Urinary bladder (tissue), 4 donors: ENCODE results near the gene FOXA2. TPM values are rescaled to one million over a fixed set of nuclear protein-coding genes. Genes with fewer than 3 reads are reported as not detected.

Experiments used
- DNase-seq: peaks from one replicate; pipeline ENCODE4 v3.0.0-alpha.2; 2015; ENCODE audit errors: extremely low spot score
- H3K27ac ChIP-seq: one replicate; pipeline ENCODE4 v1.5.1; 2013; ENCODE audit warnings: low read depth, mild to moderate bottlenecking, moderate library complexity
- H3K36me3 ChIP-seq: one replicate; pipeline ENCODE4 v1.6.1; 2013; ENCODE audit warnings: mild to moderate bottlenecking, moderate library complexity; ENCODE audit not compliant: insufficient read depth
- H3K4me1 ChIP-seq: one replicate; pipeline ENCODE4 v1.6.1; 2013; ENCODE audit warnings: mild to moderate bottlenecking, moderate library complexity; ENCODE audit not compliant: insufficient read depth
- H3K4me3 ChIP-seq: one replicate; pipeline ENCODE4 v1.5.1; 2013; ENCODE audit warnings: low read depth, low read length
- WGBS: extraction: QIAGEN DNeasy Blood & Tissue Kit; methylation state at CpG from one replicate; pipeline ENCODE4 v1.1.7; 2013; 5-methylcytosine and 5-hydroxymethylcytosine counted together
- polyA plus RNA-seq: library from polyadenylated mRNA; stranded (reverse); fragments of 200-250 nt; gene quantifications from one replicate; pipeline ENCODE4 v1.2.3, GENCODE V29; 2013
- small RNA-seq: library from RNA; depleted of rRNA; stranded (forward); fragments of <200 nt; gene quantifications from one replicate; pipeline ENCODE3, GENCODE V24; 2014
- total RNA-seq: library from RNA; depleted of rRNA; stranded (reverse); fragments of >200 nt; gene quantifications from one replicate; pipeline ENCODE4 v1.2.3, GENCODE V29; 2014
- donor health status: healthy with polysubstance abuse.
- donor health status: healthy.

The FOXA2 gene
- total and polyA plus RNA-seq, 2 donors: not detected

DNA sequence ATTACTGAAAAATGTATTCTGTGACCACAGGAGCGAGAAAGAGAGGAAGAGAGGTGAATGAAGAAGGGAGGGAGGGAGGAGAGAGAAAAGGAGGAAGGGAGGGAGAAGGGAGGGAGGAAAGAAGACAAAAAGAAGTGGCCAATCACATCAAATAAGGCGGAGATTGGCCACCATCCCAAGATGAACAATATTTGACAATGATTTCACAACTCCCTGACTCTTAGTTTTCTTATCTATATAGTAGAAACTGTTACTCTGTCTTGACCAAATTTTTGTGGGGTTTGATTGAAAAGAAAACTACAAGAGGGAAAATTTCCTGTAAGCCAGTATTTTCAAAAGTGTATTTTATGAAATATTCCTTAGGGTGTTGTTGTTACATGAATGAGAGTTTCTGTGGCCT is 52.6 kb downstream of the FOXA2 start:
- H3K27ac ChIP-seq: no peak overlapping the region
- 85% methylated on average over 2 of the region's 2 CpGs for WGBS
- no peak overlapping the region for H3K4me3 ChIP-seq
- DNase-seq: no peak
- no peaks in the 10 kb centered on the region for H3K4me1 ChIP-seq
- no peaks in the 10 kb centered on the region for H3K36me3 ChIP-seq

DNA sequence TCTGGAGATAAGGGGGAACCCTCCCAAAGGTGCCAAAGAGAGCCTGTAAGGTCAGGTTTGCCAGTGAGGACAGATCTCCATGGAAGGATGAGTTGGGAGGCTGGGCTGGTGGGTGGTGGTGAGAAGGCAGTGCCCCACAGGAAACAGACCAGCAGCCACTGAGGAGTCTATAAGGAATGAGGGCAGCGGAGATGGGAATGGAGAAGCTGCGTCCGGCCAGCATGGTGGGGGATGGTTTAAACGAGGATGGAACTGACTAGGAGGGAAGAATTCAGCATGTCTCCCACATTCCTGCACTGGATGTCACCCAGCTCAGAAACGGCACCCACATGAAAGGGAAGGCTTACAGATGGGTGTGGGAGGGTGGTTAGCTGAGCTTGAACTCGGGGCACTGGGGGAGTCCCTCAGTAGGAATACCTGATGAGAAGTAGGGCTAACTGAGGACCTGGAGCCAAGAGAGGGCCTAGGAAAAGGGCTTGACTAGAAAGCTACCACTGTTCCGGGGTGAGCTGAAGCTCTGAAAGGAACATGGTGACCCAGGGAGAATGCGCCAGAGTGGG is 53.2 kb downstream of the FOXA2 start:
- no peak for DNase-seq
- H3K4me3 ChIP-seq: no peak overlapping the region
- WGBS: 80% methylated on average over 8 of the region's 8 CpGs
- no peaks in the 10 kb centered on the region for H3K36me3 ChIP-seq
- H3K4me1 ChIP-seq: no peaks in the 10 kb centered on the region
- H3K27ac ChIP-seq: no peak overlapping the region

Small RNA genes within 50 kb of the gene (small RNA-seq; reads per million reads assigned to genes)
- gene LINC00261: not detected
